Loucy (cell line): ENCODE results near the gene MMP11.

Experiments
- H2AFZ ChIP-seq: fragments of 200-600 bp; sonication (generic); 2 replicates; pipeline ENCODE4 v1.6.0; 2016; ENCODE audit warnings: antibody characterized with exemption, mild to moderate bottlenecking, low read length, moderate library complexity
- H3F3A ChIP-seq: fragments of 200-600 bp; 2 replicates; pipeline ENCODE4 v1.6.0; 2016; ENCODE audit warnings: antibody characterized with exemption, low read depth, mild to moderate bottlenecking
- H3K27me3 ChIP-seq: fragments of 200-600 bp; sonication (generic); 2 replicates; pipeline ENCODE4 v1.6.1; 2014; ENCODE audit warnings: low read length, mild to moderate bottlenecking; ENCODE audit not compliant: insufficient read depth, poor library complexity, severe bottlenecking
- H3K36me3 ChIP-seq: fragments of 200-600 bp; sonication (generic); 2 replicates; pipeline ENCODE4 v1.6.1; 2016; ENCODE audit warnings: low read length; ENCODE audit not compliant: insufficient read depth
- H3K4me1 ChIP-seq: fragments of 200-600 bp; sonication (generic); 2 replicates; pipeline ENCODE4 v1.5.1; 2014; ENCODE audit warnings: low read length, mild to moderate bottlenecking; ENCODE audit not compliant: insufficient read depth, poor library complexity, severe bottlenecking
- H3K4me2 ChIP-seq: fragments of 200-600 bp; sonication (generic); 2 replicates; pipeline ENCODE4 v1.6.0; 2014; ENCODE audit warnings: antibody characterized with exemption, low read length, low read depth, mild to moderate bottlenecking; ENCODE audit not compliant: poor library complexity, severe bottlenecking
- H3K4me3 ChIP-seq: fragments of 200-600 bp; sonication (generic); 2 replicates; pipeline ENCODE4 v1.5.1; 2014; ENCODE audit warnings: low read length, mild to moderate bottlenecking, mixed read lengths; ENCODE audit not compliant: poor library complexity, severe bottlenecking
- H3K79me2 ChIP-seq: fragments of 200-600 bp; sonication (generic); 2 replicates; pipeline ENCODE4 v1.6.1; 2014; ENCODE audit warnings: low read length; ENCODE audit not compliant: insufficient read depth
- H3K9ac ChIP-seq: fragments of 200-600 bp; sonication (generic); 2 replicates; pipeline ENCODE4 v1.6.0; 2014; ENCODE audit warnings: mild to moderate bottlenecking, low read depth, low read length, moderate library complexity; ENCODE audit not compliant: poor library complexity, severe bottlenecking
- H3K9me2 ChIP-seq: fragments of 200-600 bp; sonication (generic); replicated peaks from 2 replicates; pipeline ENCODE4 v1.6.1; 2016; ENCODE audit warnings: low read depth, low read length, mixed read lengths
- H3K9me3 ChIP-seq: fragments of 200-600 bp; sonication (generic); 2 replicates; pipeline ENCODE4 v1.6.1; 2014; ENCODE audit warnings: mild to moderate bottlenecking, antibody characterized with exemption, low read length, low read depth; ENCODE audit not compliant: insufficient read depth
- H4K20me1 ChIP-seq: fragments of 200-600 bp; sonication (generic); 2 replicates; pipeline ENCODE4 v1.6.0; 2014; ENCODE audit warnings: antibody characterized with exemption, low read length, mild to moderate bottlenecking; ENCODE audit not compliant: insufficient read depth, poor library complexity, severe bottlenecking
- EZH2phosphoT487 ChIP-seq: fragments of 200-600 bp; IDR thresholded peaks from 2 replicates; pipeline ENCODE4 v1.6.1; 2018; ENCODE audit warnings: antibody characterized with exemption, mild to moderate bottlenecking, moderate library complexity, borderline replicate concordance
- TF ChIP-seq, protein P1 (sequence below): fragments of 200-600 bp; sonication (generic); conservative IDR thresholded peaks from 2 replicates; pipeline ENCODE4 v1.5.1; 2014; ENCODE audit warnings: mild to moderate bottlenecking, antibody characterized with exemption, low read length

The MMP11 gene

DNA sequence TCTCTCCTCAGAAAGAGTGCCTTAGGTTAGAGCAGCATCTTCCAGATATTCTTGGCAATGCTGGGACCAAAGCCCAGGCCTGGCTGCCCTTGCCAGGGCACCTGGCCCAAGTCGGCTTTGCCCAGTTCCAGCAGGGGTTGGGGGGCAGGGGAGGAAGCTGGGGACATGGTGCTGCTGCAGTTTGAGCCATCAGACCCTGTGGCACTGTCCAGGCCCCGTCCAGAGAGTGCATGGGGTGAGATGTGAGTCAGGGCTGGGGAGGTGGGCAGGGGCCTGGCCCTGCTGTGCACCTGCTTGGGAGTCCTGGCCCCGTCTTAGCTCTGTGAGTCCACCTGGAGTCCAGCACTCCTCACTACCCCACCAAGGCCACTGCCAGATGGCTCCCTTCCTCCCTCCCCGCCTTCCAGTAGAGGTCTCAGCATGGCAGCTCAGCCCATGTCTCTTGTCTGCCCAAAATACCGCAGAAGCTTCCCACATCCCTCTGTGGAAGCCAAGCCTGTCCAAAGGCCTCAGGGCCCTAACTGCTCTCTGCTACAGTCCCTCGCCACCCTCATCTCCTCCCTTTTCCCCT, 49.5 kb downstream of the MMP11 start:
- Histone ChIP-seq H3K4me3 (no peak overlapping the region), H3K36me3 (peaks cover 92% of the 10 kb centered on the region; the same call in 1 of the 2 replicates), H4K20me1 (no peaks in the 10 kb centered on the region), H3K9ac (no peak overlapping the region), H3K9me3 (no peaks in the 10 kb centered on the region), H3K9me2 (no peaks in the 10 kb centered on the region), H2AFZ (no peak overlapping the region), H3K4me1 (no peaks in the 10 kb centered on the region), H3F3A (no peaks in the 10 kb centered on the region), H3K4me2 (no peak overlapping the region), H3K79me2 (no peaks in the 10 kb centered on the region), H3K27me3 (no peaks in the 10 kb centered on the region)
- TF ChIP-seq, protein P1, sequence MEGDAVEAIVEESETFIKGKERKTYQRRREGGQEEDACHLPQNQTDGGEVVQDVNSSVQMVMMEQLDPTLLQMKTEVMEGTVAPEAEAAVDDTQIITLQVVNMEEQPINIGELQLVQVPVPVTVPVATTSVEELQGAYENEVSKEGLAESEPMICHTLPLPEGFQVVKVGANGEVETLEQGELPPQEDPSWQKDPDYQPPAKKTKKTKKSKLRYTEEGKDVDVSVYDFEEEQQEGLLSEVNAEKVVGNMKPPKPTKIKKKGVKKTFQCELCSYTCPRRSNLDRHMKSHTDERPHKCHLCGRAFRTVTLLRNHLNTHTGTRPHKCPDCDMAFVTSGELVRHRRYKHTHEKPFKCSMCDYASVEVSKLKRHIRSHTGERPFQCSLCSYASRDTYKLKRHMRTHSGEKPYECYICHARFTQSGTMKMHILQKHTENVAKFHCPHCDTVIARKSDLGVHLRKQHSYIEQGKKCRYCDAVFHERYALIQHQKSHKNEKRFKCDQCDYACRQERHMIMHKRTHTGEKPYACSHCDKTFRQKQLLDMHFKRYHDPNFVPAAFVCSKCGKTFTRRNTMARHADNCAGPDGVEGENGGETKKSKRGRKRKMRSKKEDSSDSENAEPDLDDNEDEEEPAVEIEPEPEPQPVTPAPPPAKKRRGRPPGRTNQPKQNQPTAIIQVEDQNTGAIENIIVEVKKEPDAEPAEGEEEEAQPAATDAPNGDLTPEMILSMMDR = no peak
- no peak for TF ChIP-seq EZH2phosphoT487

DNA sequence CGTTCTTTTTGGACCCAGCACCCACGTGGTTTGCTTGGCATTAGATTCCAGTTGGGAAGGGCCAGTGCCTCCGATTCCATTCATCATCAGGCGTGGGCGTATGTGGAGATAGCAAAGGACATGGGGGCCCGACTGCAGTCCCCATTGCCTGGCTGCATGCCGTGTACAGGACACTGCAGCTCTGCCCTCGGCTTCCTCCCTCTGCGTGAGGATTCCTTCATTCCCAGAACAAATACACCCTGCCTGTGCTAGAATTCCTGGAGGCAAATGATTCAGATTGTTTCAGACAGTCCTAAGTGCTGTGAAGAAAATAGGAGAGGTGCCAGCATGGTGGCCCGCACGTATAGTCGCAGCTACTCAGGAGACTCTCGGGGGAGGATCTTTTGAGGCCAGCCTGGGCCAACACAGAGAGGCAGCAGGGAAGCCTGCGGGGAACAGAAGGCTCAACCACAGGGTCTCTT, 50.7 kb downstream of the MMP11 start:
- H3K36me3 ChIP-seq = peaks cover 89% of the 10 kb centered on the region; the same call in 1 of the 2 replicates
- H3K27me3 ChIP-seq = no peaks in the 10 kb centered on the region
- no peaks in the 10 kb centered on the region for H3K4me1 ChIP-seq
- no peak overlapping the region for H2AFZ ChIP-seq
- no peak overlapping the region for H3K4me3 ChIP-seq
- H3F3A ChIP-seq = no peaks in the 10 kb centered on the region
- H3K9ac ChIP-seq = no peak overlapping the region
- no peak overlapping the region for H3K4me2 ChIP-seq
- no peaks in the 10 kb centered on the region for H4K20me1 ChIP-seq
- H3K9me2 ChIP-seq = no peaks in the 10 kb centered on the region
- TF ChIP-seq EZH2phosphoT487 = no peak
- TF ChIP-seq, protein P1 = no peak
- no peaks in the 10 kb centered on the region for H3K9me3 ChIP-seq
- no peaks in the 10 kb centered on the region for H3K79me2 ChIP-seq

DNA sequence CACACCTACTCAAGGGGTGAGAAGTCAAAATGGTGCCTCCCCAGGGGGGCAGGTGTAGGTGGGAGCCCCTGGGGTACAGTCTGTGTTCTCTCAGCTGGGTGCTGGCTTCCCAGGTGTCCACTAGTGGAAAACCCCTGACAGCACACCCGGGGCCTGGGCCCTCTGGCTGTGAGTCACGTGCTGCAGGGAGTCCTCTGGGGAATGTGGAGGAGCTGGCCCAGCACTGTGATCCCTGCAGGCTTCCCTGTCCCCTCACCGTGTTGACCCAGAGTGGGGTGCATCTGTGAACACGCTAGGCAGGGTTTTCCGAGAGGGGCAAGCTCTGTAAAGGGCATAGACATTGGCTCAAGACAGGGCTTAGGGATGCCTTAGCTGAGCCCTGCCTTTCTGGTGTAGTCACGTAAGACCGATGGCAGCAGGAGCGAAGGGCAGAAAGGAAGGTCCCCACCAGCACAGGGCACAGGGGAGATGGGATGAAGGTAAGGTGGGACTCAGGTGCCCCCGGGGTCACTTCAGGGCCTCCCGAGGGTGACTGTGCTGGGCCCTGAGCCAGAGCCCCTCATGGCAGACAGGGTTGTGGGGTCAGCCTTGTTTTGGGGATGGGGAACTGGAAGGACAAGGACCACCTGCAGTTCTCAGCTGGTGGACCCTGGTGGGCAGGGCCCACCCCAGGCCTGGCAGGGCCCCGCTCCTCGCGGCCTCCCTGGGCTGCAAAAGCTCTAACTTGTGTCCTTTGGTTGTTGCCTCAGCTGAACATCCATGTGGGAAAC, 52.0 kb downstream of the MMP11 start:
- Histone ChIP-seq H3F3A (no peaks in the 10 kb centered on the region), H3K4me1 (no peaks in the 10 kb centered on the region)

More for the DNA sequence above, 52.0 kb downstream of the MMP11 start:
- no peaks in the 10 kb centered on the region for H3K9me2 ChIP-seq
- H3K36me3 ChIP-seq = peaks cover 90% of the 10 kb centered on the region; the same call in 1 of the 2 replicates
- no peak overlapping the region for H3K9ac ChIP-seq
- no peak overlapping the region for H3K4me2 ChIP-seq
- H3K79me2 ChIP-seq = no peaks in the 10 kb centered on the region
- H2AFZ ChIP-seq = no peak overlapping the region
- H3K27me3 ChIP-seq = no peaks in the 10 kb centered on the region
- TF ChIP-seq, protein P1 = no peak
- no peak for TF ChIP-seq EZH2phosphoT487
- H3K4me3 ChIP-seq = no peak overlapping the region
- no peaks in the 10 kb centered on the region for H4K20me1 ChIP-seq
- H3K9me3 ChIP-seq = no peaks in the 10 kb centered on the region
